NOMO-1 treated with DMSO at 0.1 percent for 48 hours (cell line): Measurements from ENCODE around the gene MSI2.
A peak's percentile ranks its signal among the peaks of the same experiment; 100 is the strongest.

Experiments
- DNase-seq: peaks from one replicate; lab custom pipeline; 2025; ENCODE audit not compliant: unreplicated experiment; lab: John Stamatoyannopoulos, UW

The MSI2 gene

DNA sequence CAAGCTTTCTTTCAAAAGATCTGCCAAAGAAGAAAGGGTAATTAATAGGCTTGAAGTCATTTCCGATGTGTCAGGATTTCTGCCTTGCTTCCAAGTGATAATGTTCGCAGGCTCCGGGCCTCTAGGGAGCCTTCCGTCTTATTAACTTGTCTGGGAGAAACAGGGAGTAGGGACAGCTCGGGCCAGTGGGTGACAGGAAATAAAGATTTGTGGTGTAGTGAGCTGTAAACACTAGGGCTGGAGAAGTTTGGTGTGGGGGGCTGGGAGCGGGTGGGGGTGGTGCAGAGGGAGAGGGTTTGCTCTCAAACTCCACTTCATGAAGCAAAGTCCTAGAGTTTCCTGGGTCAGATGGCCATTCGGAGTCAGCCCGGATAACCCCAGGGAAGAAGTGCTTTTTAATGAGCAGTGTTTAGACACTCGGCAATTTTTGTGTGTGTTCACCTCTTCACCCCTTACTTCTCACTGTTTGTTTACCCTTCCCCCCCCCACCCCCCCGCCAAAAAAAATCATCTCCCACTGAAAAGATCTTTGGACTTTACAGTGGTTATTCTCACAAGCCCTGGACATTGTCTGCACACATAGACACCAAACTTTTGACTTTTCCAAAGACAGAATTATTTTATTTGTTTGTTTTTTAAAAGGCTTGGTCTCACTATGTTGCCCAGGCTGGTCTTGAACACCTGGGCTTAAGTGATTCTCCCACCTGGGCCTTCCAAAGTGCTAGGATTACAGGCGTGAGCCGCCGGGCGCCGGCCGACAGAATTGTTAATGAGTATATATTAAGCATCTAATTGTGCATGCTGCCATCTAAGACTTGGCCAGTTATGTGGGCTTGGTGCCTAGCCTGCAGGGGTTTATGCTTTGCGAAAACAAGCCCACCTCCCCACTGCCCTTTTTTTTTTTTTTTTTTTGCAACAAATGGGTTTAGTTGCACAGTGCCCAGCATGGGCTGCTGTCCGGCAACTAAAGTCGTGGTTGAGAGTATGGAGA is 292.4 kb downstream of the MSI2 start:
- no peak for DNase-seq

DNA sequence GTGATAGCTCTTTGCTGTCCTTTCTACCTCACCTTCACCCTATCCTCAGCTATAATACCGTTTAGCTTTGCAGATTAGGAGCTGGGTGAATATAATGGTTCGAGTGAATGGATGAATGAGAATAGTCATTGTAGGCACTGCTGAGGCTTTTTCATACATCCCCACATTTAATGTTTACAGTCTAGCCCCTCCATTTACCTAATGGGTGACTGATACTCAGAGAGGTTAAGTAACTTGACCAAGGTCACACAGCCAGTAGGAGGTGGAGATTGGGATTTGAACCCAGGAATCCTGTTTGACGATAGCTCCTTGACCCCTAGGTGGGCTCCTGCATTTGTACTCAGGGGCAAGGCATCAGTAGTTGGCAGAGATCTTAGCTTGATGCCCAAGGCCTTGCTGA is 293.1 kb downstream of the MSI2 start:
- no peak for DNase-seq

DNA sequence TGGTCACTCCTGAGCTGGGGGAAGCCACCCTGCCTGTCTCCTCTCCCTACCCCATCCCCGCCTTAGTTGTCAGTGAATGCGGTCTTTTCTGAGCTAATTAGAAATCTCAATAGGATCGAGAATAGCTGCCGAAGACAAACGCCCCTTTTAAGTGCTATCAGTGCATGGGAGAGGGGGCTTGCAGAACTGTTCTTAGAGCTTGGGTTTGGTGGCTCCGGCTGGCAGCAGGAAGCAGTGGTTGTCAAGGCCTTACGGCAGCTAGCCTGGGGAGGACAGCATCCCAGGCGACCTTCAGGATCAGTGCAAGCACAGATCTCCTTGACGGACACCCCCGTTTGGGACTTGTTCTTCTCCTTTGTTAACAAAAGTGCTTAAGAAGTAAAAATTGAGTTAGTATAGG is 293.7 kb downstream of the MSI2 start:
- DNase-seq = no peak

DNA sequence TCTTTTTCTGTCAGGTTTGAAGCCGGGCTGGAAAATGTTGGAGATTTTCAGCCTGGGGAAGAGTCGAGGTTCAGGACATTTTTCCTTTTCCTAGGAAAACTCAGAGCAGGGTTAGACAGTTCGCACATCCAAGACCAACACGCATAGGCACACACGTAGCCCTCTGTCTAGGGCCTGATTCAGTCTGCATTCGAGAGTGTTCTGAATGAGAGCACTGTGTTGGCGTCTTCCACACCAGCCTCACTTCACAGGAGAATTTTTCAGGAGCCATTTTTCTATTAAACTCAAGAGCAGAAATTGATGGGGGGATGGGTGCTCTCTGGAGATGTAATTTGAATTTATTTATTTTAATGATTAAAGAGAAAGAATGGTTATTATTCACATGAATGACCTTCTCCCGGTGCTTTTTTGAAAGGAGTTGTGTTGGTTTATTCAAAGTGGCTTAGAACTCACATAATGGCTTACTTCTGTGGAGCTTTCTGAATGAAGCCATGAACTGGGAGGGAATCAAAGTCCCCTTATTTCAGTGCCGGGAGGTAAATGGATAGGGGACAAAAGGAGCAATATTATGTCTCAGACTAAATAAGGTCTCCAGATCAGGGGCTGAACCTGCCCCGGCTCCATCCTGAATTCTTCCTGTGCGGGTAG is 294.5 kb downstream of the MSI2 start:
- DNase-seq = no peak

GRCh38 chr17:57551321-57552079 is 295.2 kb downstream of the MSI2 start:
- no peak for DNase-seq

DNA sequence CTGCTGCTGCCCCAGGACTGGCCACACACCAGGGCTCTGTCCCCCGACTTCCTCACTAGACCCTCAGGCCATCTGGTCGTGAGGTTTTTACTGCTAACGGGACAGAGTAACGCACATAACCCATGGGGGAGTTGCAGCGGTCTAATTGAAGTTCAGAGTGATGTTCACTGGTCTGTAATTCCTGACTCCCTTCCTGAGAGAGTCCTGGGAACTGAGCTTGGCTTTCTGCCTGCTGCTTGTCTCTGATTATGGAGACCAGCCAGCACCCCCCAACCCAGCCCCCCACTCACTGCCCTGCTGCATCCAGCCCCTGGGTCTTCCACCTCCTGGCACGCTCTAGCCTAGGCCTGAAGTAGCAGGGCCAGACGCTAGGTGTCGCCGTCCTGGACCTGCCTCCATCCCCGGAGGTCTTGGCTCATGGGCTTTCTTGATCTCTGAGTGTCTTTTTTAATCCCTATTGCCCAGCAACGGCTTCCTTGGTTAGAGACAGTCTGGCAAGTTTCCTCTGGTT is 295.8 kb downstream of the MSI2 start:
- peak; percentile 32 for DNase-seq

- peak; percentile 9 for DNase-seq
These were observed 297.2 kb downstream of the MSI2 start for GRCh38 chr17:57553526-57553925.

GRCh38 chr17:57553991-57554825 is 297.9 kb downstream of the MSI2 start:
- DNase-seq = peak; percentile 0

DNA sequence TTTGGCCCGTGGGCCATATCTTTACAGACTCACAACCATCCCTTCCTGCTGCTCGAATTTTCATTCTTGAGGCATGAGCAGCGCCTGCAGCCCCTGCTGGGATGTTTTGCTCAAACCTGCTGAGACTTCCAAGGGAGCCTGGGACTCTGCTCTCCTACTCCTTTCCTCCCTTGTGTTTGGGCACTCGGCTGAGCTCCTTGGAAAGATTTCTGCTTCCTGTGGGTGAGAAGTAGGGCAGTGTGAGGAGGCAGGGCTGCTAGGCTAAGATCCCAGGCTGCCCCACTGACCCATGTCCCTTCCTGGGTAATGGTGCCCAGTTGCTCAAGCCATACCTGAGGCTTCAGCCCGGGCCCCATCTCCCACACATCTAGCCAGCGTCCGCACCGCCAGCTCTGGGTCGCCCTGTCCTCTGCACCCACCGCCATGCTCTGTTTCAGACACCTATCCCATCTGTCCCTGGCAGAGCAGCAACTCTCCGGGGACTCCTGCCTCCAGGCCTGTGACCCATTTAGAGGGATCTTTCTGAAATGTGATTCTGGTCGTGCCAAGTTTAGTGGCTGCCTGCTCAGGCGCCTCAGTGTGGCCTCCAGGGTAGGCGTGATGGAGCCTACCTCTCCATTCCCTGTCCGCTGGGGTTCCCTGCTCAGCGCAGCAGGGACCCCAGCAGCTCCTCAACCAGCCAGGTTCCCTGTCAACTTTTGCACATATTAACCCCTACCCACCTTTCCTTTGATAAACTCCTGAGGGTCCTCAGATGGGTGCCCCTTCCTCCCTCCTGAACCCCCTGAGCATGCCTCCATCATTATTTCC is 298.7 kb downstream of the MSI2 start:
- no peak for DNase-seq

- no peak for DNase-seq
These were observed 299.4 kb downstream of the MSI2 start for GRCh38 chr17:57555636-57556175.

- peak; percentile 3 for DNase-seq
These were observed 300.0 kb downstream of the MSI2 start for GRCh38 chr17:57556320-57556719.

DNA sequence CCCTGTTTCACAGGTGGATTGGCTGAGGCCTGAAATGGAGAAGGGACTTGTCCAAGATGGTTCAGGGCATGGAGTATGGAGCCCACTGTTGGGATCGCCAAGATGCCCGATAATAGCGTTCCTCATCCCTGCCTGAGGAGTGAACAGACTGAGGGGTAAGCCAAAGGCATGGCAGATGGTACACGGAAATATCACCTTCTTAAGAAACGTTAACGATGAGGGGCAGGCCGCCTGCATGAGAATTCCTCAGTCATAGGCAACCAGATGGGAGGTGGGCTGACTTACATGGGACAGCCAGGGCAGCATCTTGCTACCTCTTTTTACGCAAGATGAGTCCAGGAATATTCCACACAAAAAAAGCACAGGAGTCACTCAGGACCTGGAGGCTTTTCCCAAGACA is 300.7 kb downstream of the MSI2 start:
- no peak for DNase-seq

DNA sequence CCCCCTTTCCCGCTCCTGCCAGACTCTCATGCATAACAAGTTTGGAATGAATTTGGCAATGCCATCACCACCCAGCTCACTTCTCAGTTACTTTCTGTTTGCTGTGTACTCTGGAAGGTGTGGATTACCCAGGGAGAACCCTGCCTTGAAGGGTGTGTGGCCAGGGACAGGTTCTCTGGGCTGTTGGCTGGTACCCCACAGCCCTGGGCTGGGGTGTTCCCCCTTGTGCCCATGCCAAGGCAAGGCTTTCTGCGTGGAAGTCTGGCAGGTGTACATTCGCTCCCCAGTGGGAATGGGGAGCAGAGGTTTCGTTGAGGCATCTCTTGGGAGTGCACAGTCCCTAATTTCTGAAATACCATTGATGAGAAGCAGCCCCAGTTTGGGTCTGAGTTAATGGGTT is 301.1 kb downstream of the MSI2 start:
- DNase-seq = no peak

GRCh38 chr17:57557834-57558681 is 301.7 kb downstream of the MSI2 start:
- peak; percentile 97 for DNase-seq

GRCh38 chr17:57559226-57559625 is 302.9 kb downstream of the MSI2 start:
- no peak for DNase-seq

- peak; percentile 41 for DNase-seq
These were observed 303.5 kb downstream of the MSI2 start for GRCh38 chr17:57559634-57560318.

DNA sequence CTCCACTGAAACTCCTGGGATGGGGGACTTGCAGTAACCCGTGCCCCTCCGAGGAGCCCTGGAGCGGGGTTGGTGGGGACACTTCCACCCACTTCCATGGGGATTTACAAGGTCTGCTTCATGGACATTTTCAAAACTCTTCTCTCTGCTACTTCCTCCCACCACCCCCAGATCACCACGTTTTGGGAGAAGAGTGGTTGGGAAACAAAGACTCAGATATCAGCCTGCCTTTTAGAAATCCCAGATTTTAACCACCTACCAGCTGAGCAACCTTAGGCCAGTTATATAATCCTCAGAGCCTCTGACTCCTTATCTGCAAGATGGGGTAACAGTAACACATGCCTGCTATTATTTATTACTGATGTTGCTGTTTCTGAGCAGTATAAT is 304.0 kb downstream of the MSI2 start:
- no peak for DNase-seq
